Smooth muscle cell of bladder (primary cell): Measurements from ENCODE around the gene TAF7L. TPM values are rescaled to one million over a fixed set of nuclear protein-coding genes. Genes with fewer than 3 reads are reported as not detected.

Experiments used
- total RNA-seq: library from RNA; depleted of rRNA; stranded (reverse); fragments of >200 nt; gene quantifications from 2 replicates; pipeline ENCODE4 v1.2.3, GENCODE V29; 2014

The TAF7L gene
- 0.37 and 0.43 TPM in 2 replicates for total RNA-seq

GRCh38 chrX:101290957-101291603 is at the start of gene TAF7L:
Gene TAF7L, minus strand, starts transcription at chrX:101291334. Its CDS starts 3,791 bp downstream, at chrX:101287543.

GRCh38 chrX:101219116-101219863 is 71.8 kb downstream of the TAF7L start, which contains the start of gene DRP2:
Gene DRP2, plus strand, starts transcription at chrX:101219786. Its CDS starts 11,862 bp downstream, at chrX:101231648.

Other genes starting within 250 kb of the TAF7L start
- 8.7 and 9.3 TPM in 2 replicates for gene TRMT2B, start 239.2 kb downstream of the TAF7L start, total RNA-seq
- gene TMEM35A, start 212.5 kb downstream of the TAF7L start, total RNA-seq, result 3.1 and 3.4 TPM in 2 replicates
- 2.8 and 3.1 TPM in 2 replicates for gene CENPI, start 193.1 kb downstream of the TAF7L start, total RNA-seq
- 0.57 and 0.74 TPM in 2 replicates for gene DRP2, start 71.5 kb downstream of the TAF7L start, total RNA-seq
- gene TIMM8A, start 57.4 kb upstream of the TAF7L start, total RNA-seq, result 2.1 and 2.6 TPM in 2 replicates
- gene BTK, start 94.9 kb upstream of the TAF7L start, total RNA-seq, result not detected in 2 replicates
- gene RPL36A, start 99.7 kb upstream of the TAF7L start, total RNA-seq, result 507 and 859 TPM in 2 replicates
- gene GLA, start 116.6 kb upstream of the TAF7L start, total RNA-seq, result 23.6 and 25.3 TPM in 2 replicates
- gene HNRNPH2, start 116.9 kb upstream of the TAF7L start, total RNA-seq, result 87.5 and 102 TPM in 2 replicates
- 4.1 and 4.8 TPM in 2 replicates for gene ARMCX4, start 194.1 kb upstream of the TAF7L start, total RNA-seq